CD14-positive monocyte (primary cell): ENCODE measurements around the gene SMARCAL1. TPM values are rescaled to one million over a fixed set of nuclear protein-coding genes. Genes with fewer than 3 reads are reported as not detected.

Source experiments
- DNase-seq, 3 donors: peaks; one replicate each; pipeline ENCODE4 v3.0.0-alpha.2; 2011 to 2022
- H2AFZ ChIP-seq: 2 replicates; pipeline ENCODE4 v1.6.0; 2012; ENCODE audit warnings: mild to moderate bottlenecking, low read depth, low read length, inconsistent platforms; ENCODE audit not compliant: insufficient read depth, poor library complexity, severe bottlenecking
- H3K27ac ChIP-seq, 2 donors: 1 replicate in 1 of 2; 2 replicates in 1 of 2; pipeline ENCODE4 v1.5.1; 2012 to 2013; ENCODE audit warnings: low read length in 2 of 2, control low read depth in 1 of 2, inconsistent platforms in 1 of 2, low read depth in 1 of 2, mild to moderate bottlenecking in 1 of 2
- H3K27me3 ChIP-seq, 2 donors: one replicate each; pipeline versions ENCODE4 v1.6.0 to v1.6.1; 2011 to 2013; ENCODE audit warnings: low read length in 2 of 2; ENCODE audit not compliant: control insufficient read depth in 2 of 2, insufficient read depth in 2 of 2
- H3K36me3 ChIP-seq, 2 donors: replicated peaks in 1 of 2; 1 replicate in 1 of 2; 2 replicates in 1 of 2; pipeline versions ENCODE4 v1.5.1 to v1.6.1; 2012 to 2013; ENCODE audit warnings: low read length in 2 of 2, control low read depth in 1 of 2, inconsistent platforms in 1 of 2, mild to moderate bottlenecking in 1 of 2; ENCODE audit not compliant: insufficient read depth in 2 of 2, control insufficient read depth in 1 of 2
- H3K4me1 ChIP-seq, 2 donors: 1 replicate in 1 of 2; 2 replicates in 1 of 2; pipeline versions ENCODE4 v1.5.1 to v1.6.1; 2012 to 2013; ENCODE audit warnings: low read length in 2 of 2, control low read depth in 1 of 2, inconsistent platforms in 1 of 2, mild to moderate bottlenecking in 1 of 2, moderate library complexity in 1 of 2; ENCODE audit not compliant: insufficient read depth in 2 of 2, control insufficient read depth in 1 of 2
- H3K4me2 ChIP-seq: replicated peaks from 2 replicates; pipeline ENCODE3; 2012; ENCODE audit warnings: low read length, moderate library complexity, mild to moderate bottlenecking; ENCODE audit not compliant: poor library complexity, severe bottlenecking; ENCODE audit errors: extremely low read depth
- H3K4me3 ChIP-seq, 3 experiments: fragments of 200-600 bp in 1 of 3; sonication (generic) in 1 of 3; replicated peaks in 1 of 3; 1 replicate in 2 of 3; 2 replicates in 1 of 3; pipeline ENCODE4 v1.5.1; 2011 to 2013; ENCODE audit warnings: low read length in 3 of 3, mild to moderate bottlenecking in 3 of 3, control low read depth in 2 of 3, low read depth in 2 of 3, inconsistent platforms in 1 of 3, moderate library complexity in 1 of 3
- H3K79me2 ChIP-seq: 2 replicates; pipeline ENCODE4 v1.6.0; 2012; ENCODE audit warnings: mild to moderate bottlenecking, control low read depth, inconsistent platforms, low read length, moderate library complexity; ENCODE audit not compliant: insufficient read depth
- H3K9ac ChIP-seq: 2 replicates; pipeline ENCODE4 v1.6.0; 2017; ENCODE audit warnings: low read length, mild to moderate bottlenecking; ENCODE audit not compliant: insufficient read depth, poor library complexity, severe bottlenecking
- H3K9me3 ChIP-seq, 2 donors: replicated peaks in 1 of 2; 1 replicate in 1 of 2; 2 replicates in 1 of 2; pipeline versions ENCODE4 v1.5.1 to v1.6.1; 2012 to 2013; ENCODE audit warnings: low read length in 2 of 2, control low read depth in 1 of 2; ENCODE audit not compliant: control insufficient read depth in 1 of 2, insufficient read depth in 1 of 2
- H4K20me1 ChIP-seq: 2 replicates; pipeline ENCODE4 v1.6.0; 2012; ENCODE audit warnings: mild to moderate bottlenecking, low read length, control low read depth, moderate library complexity; ENCODE audit not compliant: insufficient read depth
- H3K27ac Mint-ChIP-seq, 7 donors: one replicate each; pipeline ENCODE4 v1.8.0; 2020; ENCODE audit warnings: mild to moderate bottlenecking in 7 of 7, mixed read lengths in 7 of 7, moderate library complexity in 6 of 7, inconsistent platforms in 2 of 7
- H3K27me3 Mint-ChIP-seq, 3 donors: one replicate each; pipeline ENCODE4 v1.8.0; 2021 to 2022; ENCODE audit warnings: low read depth in 3 of 3, mild to moderate bottlenecking in 3 of 3, mixed read lengths in 3 of 3, moderate library complexity in 3 of 3, inconsistent platforms in 1 of 3
- H3K36me3 Mint-ChIP-seq, 2 donors: one replicate each; pipeline ENCODE4 v1.8.0; 2020; ENCODE audit warnings: mixed read lengths in 2 of 2, inconsistent platforms in 1 of 2, mild to moderate bottlenecking in 1 of 2
- H3K4me1 Mint-ChIP-seq: one replicate; pipeline ENCODE4 v1.8.0; 2020; ENCODE audit warnings: mild to moderate bottlenecking, mixed read lengths
- H3K4me3 Mint-ChIP-seq, 2 donors: one replicate each; pipeline ENCODE4 v1.8.0; 2020; ENCODE audit warnings: mild to moderate bottlenecking in 2 of 2, mixed read lengths in 2 of 2, moderate library complexity in 1 of 2
- H3K9me3 Mint-ChIP-seq, 7 donors: one replicate each; pipeline ENCODE4 v1.8.0; 2020 to 2022; ENCODE audit warnings: mixed read lengths in 7 of 7, mild to moderate bottlenecking in 6 of 7, moderate library complexity in 6 of 7, inconsistent platforms in 2 of 7
- CTCF ChIP-seq: fragments of 200-600 bp; IDR thresholded peaks from one replicate; pipeline ENCODE4 v1.8.0; 2022; ENCODE audit warnings: antibody characterized with exemption, mild to moderate bottlenecking
- WGBS: methylation state at CpG from one replicate; pipeline ENCODE4 v1.1.5; 2013; ENCODE audit warnings: missing lambda C conversion rate; ENCODE audit not compliant: insufficient coverage; 5-methylcytosine and 5-hydroxymethylcytosine counted together
- intact Hi-C, 2 donors: fragments of 100-400 bp; cut with micrococcal nuclease; formaldehyde crosslinking; loops; one replicate each; pipeline versions ENCODE4 v1.15.0 to v1.15.1; 2023
- polyA plus RNA-seq, 3 donors: library from polyadenylated mRNA; depleted of rRNA in 1 of 3; unstranded in 2 of 3; stranded (reverse) in 1 of 3; fragments of 300-500 nt in 2 of 3; fragments of >200 nt in 1 of 3; fragmentation: Illumina TruSeq in 2 of 3; gene quantifications; 1 replicate in 2 of 3; 2 replicates in 1 of 3; pipeline ENCODE4 v1.2.3, GENCODE V29; 2012 to 2021

The SMARCAL1 gene
- polyA plus RNA-seq, 3 donors = 10.5 to 13.3 (median 11.5) TPM

GRCh38 chr2:216473187-216473586 lies 60.9 kb downstream of the SMARCAL1 start:
- WGBS = no CpG with 5 or more reads among the region's 3 CpGs

GRCh38 chr2:216474925-216475670 lies 62.8 kb downstream of the SMARCAL1 start:
- WGBS = 0% methylated on average over 8 of the region's 12 CpGs
- peak overlapping the region; percentile 86 for H3K4me2 ChIP-seq
- intact Hi-C loops = no loop called here
- no peaks in the 10 kb centered on the region for H3K27me3 Mint-ChIP-seq
- no peak for TF ChIP-seq CTCF
- no peaks in the 10 kb centered on the region for H3K9me3 Mint-ChIP-seq
- H3K4me3 Mint-ChIP-seq = peak overlapping the region; percentile 76 to 92
- DNase-seq = peak; percentile 62 to 68 (median 65)
- no peaks in the 10 kb centered on the region for H4K20me1 ChIP-seq
- H3K36me3 Mint-ChIP-seq = peaks cover 22 to 40% of the 10 kb centered on the region in 2 donors
- H3K27ac ChIP-seq = peak overlapping the region; percentile 56 to 71
- H3K27me3 ChIP-seq = no peaks in the 10 kb centered on the region
- H3K27ac Mint-ChIP-seq = peak overlapping the region; percentile 82 to 94 (median 88)
- H3K9ac ChIP-seq = no peak overlapping the region
- no peaks in the 10 kb centered on the region for H3K9me3 ChIP-seq
- no peaks in the 10 kb centered on the region for H3K79me2 ChIP-seq
- peaks cover 42 to 45% of the 10 kb centered on the region in 2 donors for H3K4me1 ChIP-seq
- peak overlapping the region; percentile 79 for H2AFZ ChIP-seq
- peaks cover 6 to 34% of the 10 kb centered on the region in 2 donors for H3K36me3 ChIP-seq
- H3K4me3 ChIP-seq = peak overlapping the region; percentile 35 to 75 (median 46)
- peaks cover 37% of the 10 kb centered on the region for H3K4me1 Mint-ChIP-seq

More at GRCh38 chr2:216473187-216473586, 60.9 kb downstream of the SMARCAL1 start:
- peaks cover 34% of the 10 kb centered on the region for H3K4me1 Mint-ChIP-seq
- DNase-seq = no peak
- H3K9me3 Mint-ChIP-seq = no peaks in the 10 kb centered on the region
- Histone ChIP-seq H4K20me1 (no peaks in the 10 kb centered on the region), H3K36me3 (peaks cover 8 to 24% of the 10 kb centered on the region in 2 donors), H3K4me2 (no peak overlapping the region), H3K9me3 (no peaks in the 10 kb centered on the region), H3K4me3 (no peak overlapping the region), H3K27me3 (no peaks in the 10 kb centered on the region), H3K4me1 (peaks cover 36 to 38% of the 10 kb centered on the region in 2 donors), H2AFZ (no peak overlapping the region), H3K9ac (no peak overlapping the region), H3K27ac (no peak overlapping the region), H3K79me2 (no peaks in the 10 kb centered on the region)
- TF ChIP-seq CTCF = no peak
- peaks cover 23 to 43% of the 10 kb centered on the region in 2 donors for H3K36me3 Mint-ChIP-seq
- no peaks in the 10 kb centered on the region for H3K27me3 Mint-ChIP-seq
- H3K27ac Mint-ChIP-seq = no peak overlapping the region
- no peak overlapping the region for H3K4me3 Mint-ChIP-seq
- intact Hi-C loops = no loop called here
